Keratinocyte (primary cell): ENCODE results near the gene MTCH1. TPM values are rescaled to one million over a fixed set of nuclear protein-coding genes. Genes with fewer than 3 reads are reported as not detected.

ENCODE experiments used
- DNase-seq: peaks from one replicate; pipeline ENCODE4 v3.0.0-alpha.2; 2011; ENCODE audit warnings: low read depth, missing footprints, low spot score
- FAIRE-seq: peaks from 2 replicates; lab custom pipeline; 2011; peaks lifted over from hg19 to GRCh38; lab: Jason Lieb, UNC
- H2AFZ ChIP-seq: 2 replicates; pipeline ENCODE4 v1.6.0; 2012; ENCODE audit warnings: low read length, control low read depth, inconsistent platforms; ENCODE audit not compliant: control insufficient read depth
- H3K27ac ChIP-seq: 2 replicates; pipeline ENCODE4 v1.5.1; 2011; ENCODE audit warnings: low read length; ENCODE audit not compliant: control insufficient read depth, insufficient read depth
- H3K27me3 ChIP-seq: 3 replicates; pipeline ENCODE4 v1.6.0; 2011; ENCODE audit warnings: low read length; ENCODE audit not compliant: control insufficient read depth, insufficient read depth; ENCODE audit errors: extremely low read depth
- H3K36me3 ChIP-seq, 2 experiments: 2 replicates in 1 of 2; 3 replicates in 1 of 2; pipeline ENCODE4 v1.5.1; 2011; ENCODE audit warnings: low read length in 2 of 2, mild to moderate bottlenecking in 1 of 2; ENCODE audit not compliant: control insufficient read depth in 2 of 2, insufficient read depth in 2 of 2; ENCODE audit errors: extremely low read depth in 1 of 2
- H3K4me1 ChIP-seq: 3 replicates; pipeline ENCODE4 v1.5.1; 2011; ENCODE audit warnings: low read length; ENCODE audit not compliant: control insufficient read depth, insufficient read depth; ENCODE audit errors: extremely low read depth
- H3K4me2 ChIP-seq: 3 replicates; pipeline ENCODE4 v1.6.0; 2011; ENCODE audit warnings: low read depth, low read length; ENCODE audit not compliant: control insufficient read depth, insufficient read depth; ENCODE audit errors: extremely low read depth
- H3K4me3 ChIP-seq, 3 experiments: fragments of 200-600 bp in 1 of 3; sonication (generic) in 1 of 3; 2 replicates in 2 of 3; 3 replicates in 1 of 3; pipeline ENCODE4 v1.5.1; 2011 to 2016; ENCODE audit warnings: low read length in 3 of 3, mild to moderate bottlenecking in 3 of 3, control low read depth in 2 of 3, inconsistent platforms in 1 of 3, low read depth in 1 of 3, mixed read lengths in 1 of 3, mixed run types in 1 of 3, moderate library complexity in 1 of 3; ENCODE audit not compliant: control insufficient read depth in 2 of 3, insufficient read depth in 2 of 3; ENCODE audit errors: extremely low read depth in 1 of 3
- H3K79me2 ChIP-seq: 2 replicates; pipeline ENCODE4 v1.6.0; 2012; ENCODE audit warnings: low read length; ENCODE audit not compliant: control insufficient read depth, insufficient read depth
- H3K9ac ChIP-seq: 3 replicates; pipeline ENCODE4 v1.6.0; 2011; ENCODE audit warnings: low read length; ENCODE audit not compliant: control insufficient read depth, insufficient read depth; ENCODE audit errors: extremely low read depth
- H3K9me1 ChIP-seq: 3 replicates; pipeline ENCODE4 v1.6.0; 2011; ENCODE audit warnings: low read length; ENCODE audit not compliant: control insufficient read depth, insufficient read depth; ENCODE audit errors: extremely low read depth
- H3K9me3 ChIP-seq: 2 replicates; pipeline ENCODE4 v1.5.1; 2012; ENCODE audit warnings: low read depth, low read length; ENCODE audit not compliant: control insufficient read depth
- H4K20me1 ChIP-seq: 3 replicates; pipeline ENCODE4 v1.6.0; 2011; ENCODE audit warnings: low read length; ENCODE audit not compliant: control insufficient read depth, insufficient read depth; ENCODE audit errors: extremely low read depth
- CTCF ChIP-seq, 3 experiments: IDR thresholded peaks in 1 of 3; conservative IDR thresholded peaks in 1 of 3; optimal IDR thresholded peaks in 1 of 3; 2 replicates in 2 of 3; 3 replicates in 1 of 3; pipeline versions ENCODE3 to v1.5.1; 2011; ENCODE audit warnings: low read length in 3 of 3, mild to moderate bottlenecking in 3 of 3, moderate library complexity in 2 of 3, control low read depth in 1 of 3, inconsistent platforms in 1 of 3; ENCODE audit not compliant: insufficient read depth in 2 of 3; ENCODE audit errors: extremely low read depth in 1 of 3
- EZH2 ChIP-seq: IDR thresholded peaks from one replicate; pipeline ENCODE4 v1.6.1; 2012; ENCODE audit warnings: inconsistent platforms, mild to moderate bottlenecking, low read length, moderate library complexity
- dilution Hi-C: fragments of 300-500 bp; cut with MboI; formaldehyde crosslinking; loops from one replicate; pipeline ENCODE4 v1.7.0; 2020; ENCODE audit warnings: low sequenced_read_pairs; ENCODE audit not compliant: extremely low pct_ligation_motif_present
- polyA plus RNA-seq, 5 experiments: library from polyadenylated mRNA; depleted of rRNA in 3 of 5; stranded (reverse) in 3 of 5; stranded (forward) in 1 of 5; unstranded in 1 of 5; fragments of >200 nt; gene quantifications; 1 replicate in 1 of 5; 2 replicates in 3 of 5; 3 replicates in 1 of 5; pipeline versions ENCODE4 v1.2.1 to v1.2.3, GENCODE V29; 2011 to 2012; ENCODE audit warnings: missing spikeins in 2 of 5, low read depth in 1 of 5, low replicate concordance in 1 of 5

Gene MTCH1
- polyA plus RNA-seq, 1 donor (not counting 4 experiments of a cell fraction or from before 2014, with no cell fraction given), result 88.8 TPM

DNA sequence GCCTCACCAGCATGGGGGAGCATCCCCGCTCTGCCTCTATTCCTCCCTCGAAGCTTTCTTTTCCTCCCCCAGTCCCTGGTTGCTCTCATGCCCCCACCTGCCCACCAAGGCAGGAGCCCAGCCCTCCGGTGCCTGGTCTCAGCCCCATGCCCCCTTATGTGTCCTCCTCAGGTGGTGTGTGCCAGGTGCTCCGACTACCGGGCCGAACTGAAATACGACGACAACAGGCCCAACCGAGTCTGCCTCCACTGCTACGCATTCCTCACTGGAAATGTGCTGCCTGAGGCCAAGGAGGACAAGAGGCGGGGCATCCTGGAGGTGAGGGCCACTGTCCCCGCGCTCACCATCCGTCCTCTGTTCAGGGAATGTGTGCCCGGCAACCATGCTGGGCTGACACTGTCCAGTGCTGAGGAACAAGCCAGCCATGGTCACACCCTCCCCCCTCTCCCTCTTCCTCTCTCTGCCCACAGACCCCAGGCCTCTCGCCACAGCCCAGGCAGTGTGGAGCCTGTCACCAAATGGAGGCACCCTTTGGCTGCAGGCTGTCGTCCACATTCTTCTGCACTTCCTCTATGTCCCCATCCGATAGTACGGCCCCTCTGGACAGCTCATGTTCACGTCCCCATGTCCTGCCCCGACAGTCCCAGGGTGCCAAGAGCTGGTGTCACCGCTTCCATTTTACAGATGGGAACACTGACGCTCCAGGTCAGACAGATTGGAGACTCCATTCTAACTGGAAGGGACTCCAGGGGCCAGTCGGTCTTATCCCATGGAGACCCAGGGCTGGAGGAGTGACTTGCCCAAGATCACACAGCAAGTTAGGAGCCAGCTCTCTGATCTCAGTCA, 39.8 kb upstream of the MTCH1 start:
- no peak for DNase-seq
- dilution Hi-C loops, result no loop called here
- Histone ChIP-seq H3K9me3 (peaks cover 2% of the 10 kb centered on the region), H2AFZ (no peak overlapping the region), H3K36me3 (no peaks in the 10 kb centered on the region), H3K79me2 (no peaks in the 10 kb centered on the region), H3K9ac (no peak overlapping the region), H3K27ac (no peak overlapping the region), H3K4me2 (no peak overlapping the region), H4K20me1 (no peaks in the 10 kb centered on the region), H3K9me1 (no peaks in the 10 kb centered on the region), H3K4me3 (no peak overlapping the region), H3K4me1 (peaks cover 31% of the 10 kb centered on the region), H3K27me3 (no peaks in the 10 kb centered on the region)
- FAIRE-seq, result no peak
- TF ChIP-seq CTCF (optimal IDR thresholded peaks at IDR 0.05 in 1 of 3, IDR thresholded peaks at IDR 0.05 in 1 of 3, conservative IDR thresholded peaks at IDR 0.05 in 1 of 3; ENCODE audit: extremely low read depth in 1 of 3, insufficient read depth in 2 of 3, low read length in 3 of 3) (no peak), EZH2 (no peak)

DNA sequence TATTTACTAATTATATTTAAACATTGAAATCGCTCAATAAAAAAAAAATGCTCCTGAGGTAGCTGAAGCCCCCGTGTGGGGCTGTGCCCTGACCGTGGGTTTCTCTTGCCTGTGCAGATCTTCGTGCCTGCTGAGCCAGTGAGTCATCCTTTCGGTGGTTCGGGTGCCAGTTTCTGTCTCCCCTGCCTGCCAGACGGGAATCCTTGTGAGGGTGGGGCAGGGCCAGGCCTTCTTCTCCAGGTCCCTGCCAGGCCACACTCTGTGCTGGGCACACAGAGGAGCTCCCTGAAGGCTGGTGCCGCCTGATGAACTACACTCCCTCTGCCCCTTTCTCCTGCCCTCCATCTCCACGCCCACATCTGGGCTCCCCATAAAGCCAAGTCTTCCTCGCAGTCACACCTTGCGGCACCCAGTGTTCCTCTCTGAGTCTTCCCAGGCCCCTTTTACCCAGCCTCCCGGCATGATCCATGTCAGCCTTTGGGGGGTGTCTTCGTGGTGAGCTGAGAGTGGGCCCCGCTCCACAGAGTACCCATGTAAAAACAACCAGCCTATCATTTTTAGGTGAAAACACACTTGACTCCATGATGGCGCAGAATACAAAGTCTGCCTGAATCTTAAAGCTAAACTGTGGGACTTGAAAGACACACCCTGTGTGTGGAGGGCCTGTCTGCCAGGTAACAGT, 38.8 kb upstream of the MTCH1 start:
- peak overlapping the region; percentile 65 for H3K27ac ChIP-seq
- no peaks in the 10 kb centered on the region for H3K9me3 ChIP-seq
- H3K79me2 ChIP-seq, result no peaks in the 10 kb centered on the region
- H3K9me1 ChIP-seq, result no peaks in the 10 kb centered on the region
- no peaks in the 10 kb centered on the region for H3K27me3 ChIP-seq
- DNase-seq (peak; percentile 75), FAIRE-seq (no peak)
- H3K4me1 ChIP-seq, result peaks cover 31% of the 10 kb centered on the region
- peak overlapping the region; percentile 40 for H3K4me2 ChIP-seq
- TF ChIP-seq EZH2 (no peak), CTCF (optimal IDR thresholded peaks at IDR 0.05 in 1 of 3, IDR thresholded peaks at IDR 0.05 in 1 of 3, conservative IDR thresholded peaks at IDR 0.05 in 1 of 3; ENCODE audit: extremely low read depth in 1 of 3, insufficient read depth in 2 of 3, low read length in 3 of 3) (no peak)
- H3K4me3 ChIP-seq, result no peak overlapping the region
- dilution Hi-C loops, result no loop called here
- no peaks in the 10 kb centered on the region for H4K20me1 ChIP-seq
- peak overlapping the region; percentile 51 for H3K9ac ChIP-seq
- peak overlapping the region; percentile 54 for H2AFZ ChIP-seq
- no peaks in the 10 kb centered on the region for H3K36me3 ChIP-seq
